SU-DHL-6 (cell line): Measurements from ENCODE around the gene RHEX.

ENCODE experiments used
- H2AFZ ChIP-seq: fragments of 200-600 bp; sonication (generic); 2 replicates; pipeline ENCODE4 v1.6.1; 2014; ENCODE audit warnings: low read depth, mild to moderate bottlenecking, moderate library complexity, mixed read lengths, antibody characterized with exemption, low read length; ENCODE audit not compliant: severe bottlenecking
- H3F3A ChIP-seq: fragments of 200-600 bp; shearing (Covaris generic); 2 replicates; pipeline ENCODE4 v1.6.0; 2016; ENCODE audit warnings: antibody characterized with exemption, mild to moderate bottlenecking; ENCODE audit not compliant: insufficient read depth
- H3K27ac ChIP-seq: fragments of 200-600 bp; sonication (generic); 2 replicates; pipeline ENCODE4 v1.5.1; 2016; ENCODE audit warnings: low read depth, mild to moderate bottlenecking, low read length, moderate library complexity, mixed read lengths
- H3K27me3 ChIP-seq: fragments of 200-600 bp; sonication (generic), shearing (Covaris generic); 2 replicates; pipeline ENCODE4 v1.6.0; 2014; ENCODE audit warnings: mild to moderate bottlenecking, low read length
- H3K36me3 ChIP-seq: fragments of 200-600 bp; sonication (generic); 2 replicates; pipeline ENCODE4 v1.6.1; 2014; ENCODE audit warnings: mild to moderate bottlenecking, low read length, mixed read lengths
- H3K4me2 ChIP-seq: fragments of 300-600, 200-600 bp; shearing (Covaris generic), sonication (generic); 2 replicates; pipeline ENCODE4 v1.6.0; 2014; ENCODE audit warnings: low read length, low read depth, mild to moderate bottlenecking; ENCODE audit not compliant: poor library complexity, severe bottlenecking
- H3K4me3 ChIP-seq: fragments of 200-600 bp; sonication (generic); 2 replicates; pipeline ENCODE4 v1.5.1; 2014; ENCODE audit warnings: antibody characterized with exemption, low read length, mild to moderate bottlenecking, mixed read lengths; ENCODE audit not compliant: insufficient read depth, poor library complexity, severe bottlenecking
- H3K79me2 ChIP-seq: fragments of 200-600 bp; sonication (generic); 2 replicates; pipeline ENCODE4 v1.6.1; 2014; ENCODE audit warnings: mild to moderate bottlenecking, low read length, moderate library complexity; ENCODE audit not compliant: insufficient read depth
- H3K9ac ChIP-seq: fragments of 200-600 bp; sonication (generic); 2 replicates; pipeline ENCODE4 v1.7.0; 2014; ENCODE audit warnings: mild to moderate bottlenecking, low read length
- H3K9me2 ChIP-seq: fragments of 200-600 bp; sonication (generic); replicated peaks from 2 replicates; pipeline ENCODE4 v1.6.1; 2014; ENCODE audit warnings: low read length; ENCODE audit not compliant: insufficient read depth
- H3K9me3 ChIP-seq: fragments of 200-600 bp; sonication (generic); 2 replicates; pipeline ENCODE4 v1.6.1; 2014; ENCODE audit warnings: low read length, mixed read lengths; ENCODE audit not compliant: insufficient read depth
- H4K20me1 ChIP-seq: fragments of 200-600 bp; sonication (generic); 2 replicates; pipeline ENCODE4 v1.6.1; 2014; ENCODE audit warnings: low read depth, mild to moderate bottlenecking, antibody characterized with exemption, low read length, moderate library complexity, mixed read lengths
- EZH2phosphoT487 ChIP-seq: fragments of 200-600 bp; sonication (generic), shearing (Covaris generic); conservative IDR thresholded peaks from 2 replicates; pipeline ENCODE4 v1.6.1; 2018; ENCODE audit warnings: mild to moderate bottlenecking, antibody characterized with exemption, low read length, moderate library complexity, mixed read lengths
- TF ChIP-seq, protein P1 (sequence below): fragments of 200-600 bp; sonication (generic); IDR thresholded peaks from one replicate; pipeline ENCODE4 v1.5.1; 2017; ENCODE audit warnings: antibody characterized with exemption, mild to moderate bottlenecking, low read length, moderate library complexity; ENCODE audit not compliant: insufficient read depth, poor library complexity, severe bottlenecking

The RHEX gene

GRCh38 chr1:206135248-206135647 lies 82.3 kb downstream of the RHEX start:
- Histone ChIP-seq H3K4me2 (no peak overlapping the region), H3K79me2 (no peaks in the 10 kb centered on the region), H4K20me1 (no peaks in the 10 kb centered on the region), H3K4me3 (no peak overlapping the region), H2AFZ (no peak overlapping the region), H3K9me3 (no peaks in the 10 kb centered on the region), H3K36me3 (no peaks in the 10 kb centered on the region), H3F3A (no peaks in the 10 kb centered on the region), H3K27ac (no peak overlapping the region), H3K9ac (no peak overlapping the region), H3K27me3 (no peaks in the 10 kb centered on the region), H3K9me2 (no peaks in the 10 kb centered on the region)
- TF ChIP-seq, protein P1, sequence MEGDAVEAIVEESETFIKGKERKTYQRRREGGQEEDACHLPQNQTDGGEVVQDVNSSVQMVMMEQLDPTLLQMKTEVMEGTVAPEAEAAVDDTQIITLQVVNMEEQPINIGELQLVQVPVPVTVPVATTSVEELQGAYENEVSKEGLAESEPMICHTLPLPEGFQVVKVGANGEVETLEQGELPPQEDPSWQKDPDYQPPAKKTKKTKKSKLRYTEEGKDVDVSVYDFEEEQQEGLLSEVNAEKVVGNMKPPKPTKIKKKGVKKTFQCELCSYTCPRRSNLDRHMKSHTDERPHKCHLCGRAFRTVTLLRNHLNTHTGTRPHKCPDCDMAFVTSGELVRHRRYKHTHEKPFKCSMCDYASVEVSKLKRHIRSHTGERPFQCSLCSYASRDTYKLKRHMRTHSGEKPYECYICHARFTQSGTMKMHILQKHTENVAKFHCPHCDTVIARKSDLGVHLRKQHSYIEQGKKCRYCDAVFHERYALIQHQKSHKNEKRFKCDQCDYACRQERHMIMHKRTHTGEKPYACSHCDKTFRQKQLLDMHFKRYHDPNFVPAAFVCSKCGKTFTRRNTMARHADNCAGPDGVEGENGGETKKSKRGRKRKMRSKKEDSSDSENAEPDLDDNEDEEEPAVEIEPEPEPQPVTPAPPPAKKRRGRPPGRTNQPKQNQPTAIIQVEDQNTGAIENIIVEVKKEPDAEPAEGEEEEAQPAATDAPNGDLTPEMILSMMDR, result no peak
- no peak for TF ChIP-seq EZH2phosphoT487

DNA sequence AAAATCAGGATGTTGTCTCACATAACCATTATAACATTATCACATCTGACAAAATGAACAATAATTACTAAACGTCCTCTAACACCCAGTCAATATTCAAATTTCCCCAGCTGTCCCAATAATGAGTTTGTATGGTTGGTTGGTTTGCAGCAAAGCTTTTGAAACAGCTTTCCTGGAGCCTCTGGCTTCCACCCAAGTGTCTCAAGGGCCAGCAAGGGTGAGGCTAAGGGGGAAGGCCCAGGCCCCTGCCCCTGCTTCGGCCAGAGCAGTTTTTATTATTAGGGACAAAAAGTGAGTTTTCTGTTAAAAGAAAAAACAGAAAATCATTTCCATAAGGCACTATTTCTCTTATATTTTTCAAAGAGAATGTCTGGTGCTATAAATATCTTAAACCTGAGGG lies 83.3 kb downstream of the RHEX start:
- no peaks in the 10 kb centered on the region for H3K27me3 ChIP-seq
- no peaks in the 10 kb centered on the region for H3K9me3 ChIP-seq
- no peak overlapping the region for H3K9ac ChIP-seq
- H3K4me2 ChIP-seq, result no peak overlapping the region
- TF ChIP-seq, protein P1, result no peak
- no peak for TF ChIP-seq EZH2phosphoT487
- H3K4me3 ChIP-seq, result no peak overlapping the region
- H3F3A ChIP-seq, result no peaks in the 10 kb centered on the region
- no peaks in the 10 kb centered on the region for H3K79me2 ChIP-seq
- H3K36me3 ChIP-seq, result no peaks in the 10 kb centered on the region
- no peak overlapping the region for H3K27ac ChIP-seq
- H2AFZ ChIP-seq, result no peak overlapping the region
- H4K20me1 ChIP-seq, result no peaks in the 10 kb centered on the region
- H3K9me2 ChIP-seq, result no peaks in the 10 kb centered on the region

DNA sequence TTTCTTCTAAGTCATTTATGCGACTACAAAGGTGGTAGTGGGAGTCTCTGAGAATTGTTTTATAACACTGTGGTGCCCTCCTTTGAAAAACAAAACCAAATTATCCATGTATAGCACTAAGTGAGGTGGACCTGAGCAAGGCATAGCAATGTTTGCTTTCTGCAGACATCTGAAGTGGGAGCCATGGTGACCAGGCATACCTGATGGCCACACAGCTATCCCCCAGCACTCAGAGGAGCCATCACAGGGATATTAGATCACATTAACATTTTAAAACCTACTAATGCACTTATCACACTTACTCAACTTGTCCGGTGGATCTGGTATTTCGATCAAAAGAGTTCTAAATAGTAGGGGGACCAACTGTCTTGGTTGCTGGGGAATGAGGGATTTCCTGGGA lies 89.0 kb downstream of the RHEX start:
- no peaks in the 10 kb centered on the region for H3K36me3 ChIP-seq
- no peaks in the 10 kb centered on the region for H4K20me1 ChIP-seq
- no peaks in the 10 kb centered on the region for H3K9me3 ChIP-seq
- TF ChIP-seq EZH2phosphoT487, result no peak
- TF ChIP-seq, protein P1, result no peak
- no peak overlapping the region for H3K9ac ChIP-seq
- H3K9me2 ChIP-seq, result no peaks in the 10 kb centered on the region
- no peak overlapping the region for H3K4me2 ChIP-seq
- H3K79me2 ChIP-seq, result no peaks in the 10 kb centered on the region
- H2AFZ ChIP-seq, result no peak overlapping the region
- H3K27ac ChIP-seq, result no peak overlapping the region
- no peaks in the 10 kb centered on the region for H3F3A ChIP-seq
- H3K4me3 ChIP-seq, result no peak overlapping the region
- H3K27me3 ChIP-seq, result no peaks in the 10 kb centered on the region
